Smooth muscle cell of the brain vasculature (primary cell): ENCODE data around the gene DIP2B.

Experiments used
- DNase-seq: peaks from one replicate; pipeline ENCODE4 v3.0.0-alpha.2; 2012; ENCODE audit warnings: low read depth, low spot score

DIP2B gene

DNA sequence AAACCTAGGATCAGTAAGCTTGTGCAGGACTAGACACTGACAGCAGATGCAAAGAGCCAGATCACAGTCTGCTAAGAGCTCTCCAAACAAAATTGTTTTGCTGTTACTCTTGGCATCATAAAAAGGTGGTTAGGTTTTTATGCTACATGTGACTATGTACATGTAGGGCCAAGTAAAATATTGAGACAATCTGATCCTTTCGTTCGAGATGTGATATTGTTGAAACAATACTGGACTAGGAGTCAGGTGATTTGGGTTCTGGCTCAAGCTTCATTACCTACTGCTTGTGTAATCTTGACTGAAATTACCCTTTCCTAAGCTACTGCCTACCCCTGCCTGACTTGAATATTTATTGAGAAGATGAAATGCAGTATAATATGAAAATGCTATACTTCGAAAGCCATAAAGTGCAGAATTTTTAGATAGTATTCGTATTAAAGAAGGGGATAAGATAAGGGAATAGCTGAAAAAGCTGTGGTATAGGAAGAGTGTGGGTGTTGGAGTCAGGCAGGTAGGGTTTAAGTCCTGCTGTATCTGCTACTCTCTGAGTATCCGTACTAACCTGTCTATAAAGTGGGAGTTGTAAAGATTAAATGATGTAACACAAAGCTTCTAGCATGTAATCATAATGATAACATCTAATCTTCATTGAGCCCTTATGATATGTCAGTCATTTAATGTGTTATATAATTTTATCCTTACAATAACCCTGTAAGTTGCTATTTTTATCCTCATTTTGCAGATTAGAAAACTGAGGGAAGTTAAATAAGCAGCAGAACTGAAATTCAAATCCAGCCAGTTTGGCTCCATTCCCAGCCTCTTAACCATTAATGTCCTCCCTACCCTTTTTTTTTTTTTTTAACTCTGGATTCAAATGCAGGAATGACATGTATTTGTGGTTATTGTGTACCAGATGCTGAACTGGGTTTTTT, 220.5 kb downstream of the DIP2B start:
- no peak for DNase-seq

DNA sequence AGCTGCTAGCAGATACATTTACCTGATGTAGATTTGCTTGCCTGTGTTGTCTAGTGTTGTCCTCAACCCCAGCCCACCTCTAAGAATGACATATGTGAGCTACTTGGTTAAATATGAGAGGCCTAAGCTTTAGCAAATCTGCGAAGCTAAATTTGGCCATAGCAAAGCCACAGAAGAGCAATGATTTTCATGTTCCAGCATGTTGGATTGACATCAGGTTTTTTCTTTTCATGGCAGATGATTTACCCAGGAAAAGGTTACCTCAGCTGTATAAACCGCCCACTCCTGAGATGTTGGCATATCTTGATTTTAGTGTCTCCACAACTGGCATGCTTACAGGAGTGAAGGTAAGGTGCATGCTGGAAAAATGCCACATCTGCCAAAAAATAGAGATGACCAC, 222.7 kb downstream of the DIP2B start:
- no peak for DNase-seq

DNA sequence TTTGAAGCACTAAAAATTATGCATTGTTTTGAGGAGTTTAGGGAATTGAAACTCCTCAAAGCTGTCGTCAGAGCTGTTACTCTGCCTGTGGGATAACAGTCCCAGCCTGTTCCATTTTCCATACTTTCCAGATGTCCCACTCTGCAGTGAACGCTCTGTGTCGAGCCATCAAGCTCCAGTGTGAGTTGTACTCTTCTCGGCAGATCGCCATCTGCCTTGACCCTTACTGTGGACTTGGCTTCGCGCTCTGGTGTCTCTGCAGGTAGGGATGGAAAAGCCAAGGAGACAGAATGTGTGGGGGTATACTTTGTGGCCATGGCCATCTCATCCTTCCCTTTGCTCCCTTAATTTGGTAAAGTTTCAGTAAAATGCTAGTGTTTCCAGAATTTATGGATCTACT, 223.6 kb downstream of the DIP2B start:
- DNase-seq, result no peak

GRCh38 chr12:50728841-50729240, 224.1 kb downstream of the DIP2B start:
- no peak for DNase-seq

DNA sequence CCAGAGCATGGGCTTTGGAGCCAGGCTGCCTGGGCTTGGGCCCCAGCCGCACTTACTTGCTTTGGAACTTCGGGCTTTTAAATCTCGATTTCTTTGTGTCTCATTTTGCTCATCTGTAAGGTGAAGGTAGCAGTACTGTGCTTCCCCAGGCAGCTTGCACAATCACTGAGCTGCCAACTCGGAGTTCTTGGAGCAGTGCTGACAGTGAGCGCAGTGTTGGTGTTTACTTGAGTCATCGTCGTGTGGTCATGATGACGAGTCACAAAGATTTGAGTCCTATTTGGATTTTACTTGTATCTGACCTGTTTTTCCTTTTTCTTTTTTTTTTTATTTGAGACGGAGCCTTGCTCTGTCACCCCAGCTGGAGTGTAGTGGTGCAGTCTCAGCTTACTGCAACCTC, 227.8 kb downstream of the DIP2B start:
- DNase-seq, result no peak

DNA sequence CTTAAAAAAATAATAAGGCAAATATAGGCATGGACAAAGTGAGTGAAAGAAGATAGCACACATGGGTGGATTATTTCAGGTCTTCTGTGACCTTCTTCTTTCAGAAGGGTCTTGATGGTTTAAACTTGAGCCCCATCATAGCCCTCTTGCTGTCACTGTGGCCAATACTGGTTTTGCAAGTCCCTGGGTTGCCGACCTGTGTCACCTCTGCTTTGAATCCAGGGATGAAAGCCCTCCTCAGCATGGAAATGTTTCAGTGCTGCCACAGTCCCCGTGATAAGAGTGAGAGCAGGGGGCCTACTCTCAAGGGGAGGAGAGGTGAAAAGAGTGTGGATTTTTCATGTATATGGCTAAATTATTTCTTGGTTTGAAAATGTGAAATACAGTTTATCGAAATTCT, 228.9 kb downstream of the DIP2B start:
- DNase-seq, result no peak

GRCh38 chr12:50734409-50735263, 229.9 kb downstream of the DIP2B start:
- peak; percentile 13 for DNase-seq

DNA sequence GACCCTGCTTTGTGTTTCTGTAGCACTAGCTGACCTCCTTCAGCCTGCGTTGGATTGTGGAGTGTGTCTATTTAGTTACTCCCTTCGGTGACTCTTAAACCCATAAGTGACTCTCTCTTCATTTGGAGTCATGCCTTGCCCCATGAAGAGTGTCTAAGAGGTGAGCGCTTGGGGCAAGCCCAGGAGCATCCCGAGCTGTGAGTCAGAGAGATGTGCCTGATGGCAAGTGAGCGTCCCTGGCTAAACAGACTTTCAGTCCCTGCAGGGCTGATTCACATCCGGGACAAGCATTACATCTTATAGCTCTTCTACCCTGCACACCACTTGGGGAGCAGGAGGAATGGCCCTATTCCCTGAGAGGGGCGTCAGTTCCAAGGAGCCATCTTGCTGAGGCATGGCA, 234.8 kb downstream of the DIP2B start:
- DNase-seq, result no peak

- DNase-seq, result no peak
These were observed 235.5 kb downstream of the DIP2B start for GRCh38 chr12:50740307-50740706.

DNA sequence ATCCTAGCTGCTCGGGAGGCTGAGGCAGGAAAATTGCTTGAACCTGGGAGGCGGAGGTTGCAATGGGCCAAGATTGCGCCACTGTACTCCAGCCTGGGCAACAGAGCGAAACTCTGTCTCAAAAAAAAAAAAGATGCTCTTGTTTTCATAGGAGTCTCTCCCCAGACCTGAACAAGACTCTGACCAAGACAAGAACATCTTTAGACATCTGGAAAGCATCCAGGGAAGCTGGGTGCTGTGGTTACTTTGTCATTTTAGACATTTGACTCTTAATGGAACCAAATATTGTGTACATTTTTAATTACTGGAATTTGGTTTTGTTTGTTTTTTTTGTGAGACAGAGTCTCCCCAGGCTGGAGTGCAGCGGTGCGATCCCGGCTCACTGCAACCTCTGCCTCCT, 238.0 kb downstream of the DIP2B start:
- no peak for DNase-seq

DNA sequence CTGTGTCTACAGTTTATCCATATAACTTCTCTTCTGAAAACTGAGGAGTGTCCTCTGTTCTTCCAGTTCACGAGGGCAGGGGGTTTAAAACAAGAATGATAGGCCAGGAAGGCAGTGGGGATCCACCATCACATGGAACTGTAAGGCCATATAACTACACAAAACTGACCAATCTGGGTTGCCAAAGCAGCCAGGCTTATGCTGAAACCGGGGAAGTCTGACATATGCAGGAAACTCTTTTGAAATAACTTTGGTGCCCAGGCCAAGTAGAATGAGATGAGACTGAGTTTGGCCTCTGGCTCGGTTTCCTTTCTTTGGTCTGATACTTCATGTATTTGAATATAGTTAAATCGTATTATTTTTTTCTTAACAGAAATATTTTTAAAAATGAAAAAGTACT, 241.1 kb downstream of the DIP2B start:
- no peak for DNase-seq

GRCh38 chr12:50746431-50746830, 241.6 kb downstream of the DIP2B start:
- DNase-seq, result no peak

- no peak for DNase-seq
These were observed 243.0 kb downstream of the DIP2B start for GRCh38 chr12:50747817-50748216.

DNA sequence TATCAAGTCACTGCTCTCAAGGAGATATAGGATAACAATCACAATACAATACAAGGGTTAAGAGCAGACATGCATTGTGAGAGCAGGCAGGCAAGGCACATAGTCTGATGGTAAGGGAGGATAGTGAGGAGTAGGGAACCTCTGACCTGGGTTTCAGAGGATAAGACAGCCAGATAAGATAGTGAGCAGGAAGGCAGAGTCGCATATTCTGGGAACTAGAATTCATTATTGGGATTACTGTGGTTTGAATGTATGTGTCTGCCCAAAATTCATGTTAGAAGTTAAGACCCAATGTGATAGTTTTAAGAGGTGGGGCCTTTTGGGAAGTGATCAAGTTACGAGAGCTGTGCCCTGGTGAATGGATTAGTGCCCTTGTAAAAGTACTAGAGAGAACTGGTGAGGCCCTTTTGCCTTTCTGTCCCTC, 244.7 kb downstream of the DIP2B start:
- DNase-seq, result no peak

- no peak for DNase-seq
These were observed 245.6 kb downstream of the DIP2B start for GRCh38 chr12:50750366-50750765.

DNA sequence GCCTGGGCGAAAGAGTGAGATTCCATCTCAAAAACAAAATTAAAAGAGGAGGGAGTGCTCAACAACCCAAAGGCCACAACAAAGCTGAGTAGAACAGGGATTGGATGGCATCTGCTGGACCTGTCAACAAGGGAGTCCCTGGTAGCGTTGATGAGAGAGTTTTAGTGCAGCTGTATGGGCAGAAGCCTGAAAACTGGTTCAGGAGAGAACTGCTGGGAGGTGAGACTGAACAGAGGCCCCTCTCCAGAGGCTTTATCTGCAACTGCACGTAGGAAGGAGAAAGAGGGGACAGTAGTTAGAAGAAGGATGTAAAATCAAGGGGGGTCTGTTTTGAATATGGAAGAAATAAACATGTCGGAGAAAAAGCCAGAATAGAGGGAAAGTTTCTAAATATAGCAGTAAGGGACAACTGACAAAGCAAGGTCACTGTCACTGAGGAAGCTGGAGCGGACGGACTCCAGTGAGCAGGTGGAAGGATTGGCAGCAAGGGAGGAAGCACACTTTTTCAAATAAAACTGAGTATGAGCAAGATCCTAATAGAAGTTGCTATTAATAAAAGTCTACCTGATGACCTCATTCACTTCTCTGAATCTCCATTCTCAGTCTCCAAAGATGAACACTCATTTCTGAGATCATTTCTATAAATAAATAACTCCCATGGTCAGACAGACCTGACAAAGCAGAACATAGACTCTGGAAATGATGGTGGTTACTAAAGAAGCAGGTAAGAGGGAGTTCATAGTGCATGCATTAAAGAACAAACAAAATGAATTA, 247.3 kb downstream of the DIP2B start:
- no peak for DNase-seq

DNA sequence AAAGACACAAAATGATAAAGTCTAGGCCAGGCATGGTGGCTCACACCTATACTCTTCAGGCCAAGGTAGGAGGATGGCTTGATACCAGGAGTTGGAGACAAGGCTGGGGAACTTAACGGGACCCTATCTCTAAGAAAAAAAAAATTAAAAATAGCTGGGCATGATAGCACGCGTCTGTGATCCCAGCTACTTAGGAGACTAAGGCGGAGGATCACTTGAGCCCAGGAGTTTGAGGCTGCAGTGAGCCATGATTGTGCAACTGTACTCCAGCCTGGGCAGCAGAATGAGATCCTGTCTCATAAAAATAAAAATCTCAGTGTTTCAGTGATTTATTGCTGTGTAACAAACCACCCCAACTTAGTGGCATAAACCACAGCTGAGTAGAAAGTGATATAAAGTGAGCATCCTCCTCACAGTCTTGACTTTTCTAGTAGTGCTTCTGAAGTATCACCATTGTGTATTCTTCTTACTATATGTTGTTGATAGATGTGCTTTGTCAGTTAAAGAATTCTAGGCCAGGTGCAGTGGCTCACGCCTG, 248.5 kb downstream of the DIP2B start:
- no peak for DNase-seq

- peak; percentile 77 for DNase-seq
These were observed 259.0 kb downstream of the DIP2B start, which contains the start of gene ATF1 for GRCh38 chr12:50763639-50764285. Gene ATF1 (plus strand): TSS chr12:50764101. CDS start chr12:50780146, 16,045 bp downstream.

- DNase-seq, result no peak
These were observed 259.7 kb downstream of the DIP2B start for GRCh38 chr12:50764286-50765094.
